K562 (cell line): ENCODE results near the gene PDE1C. TPM values are rescaled to one million over a fixed set of nuclear protein-coding genes. Genes with fewer than 3 reads are reported as not detected.

Source experiments
- ATAC-seq: fragments of 200-7000 bp; cut with Tn5 transposase; 3 replicates; pipeline ENCODE4 v1.9.1; 2020; ENCODE audit warnings: moderate library complexity
- BruUV-seq: library from RNA; stranded (reverse); fragments of 400-500 nt; replicated peaks from 2 replicates; lab custom pipeline; 2021; lab: Mats Ljungman, UMichigan
- CTCF ChIA-PET: fragments of 300-600 bp; formaldehyde crosslinking; extraction: SDS; loops from one replicate; lab custom pipeline; 2021; ENCODE audit warnings: low intra/inter-chr PET ratio; lab: Yijun Ruan, JAX
- POLR2A ChIA-PET: fragments of 300-600, 350-650 bp; sonication (Branson Sonifier 250); formaldehyde crosslinking; extraction: SDS; loops from one replicate; lab custom pipeline; 2021; ENCODE audit warnings: antibody characterized with exemption, inconsistent platforms; lab: Yijun Ruan, JAX
- DNase-seq, 4 experiments: peaks; one replicate each; pipeline versions ENCODE4 v3.0.0 to v3.0.0-alpha.2; 2011 to 2018; ENCODE audit warnings: low spot score in 3 of 4, mixed read lengths in 3 of 4; ENCODE audit errors: extremely low read depth in 1 of 4
- FAIRE-seq: peaks from 2 replicates; lab custom pipeline; 2011; peaks lifted over from hg19 to GRCh38; lab: Jason Lieb, UNC
- H2AFZ ChIP-seq: 2 replicates; pipeline ENCODE4 v1.6.0; 2011; ENCODE audit warnings: low read depth, low read length, control low read depth, inconsistent platforms
- H3K27ac ChIP-seq: fragments of 200-600 bp; 3 replicates; pipeline ENCODE4 v1.8.0; 2011; ENCODE audit warnings: low read depth, mild to moderate bottlenecking, control low read depth, inconsistent platforms, low read length, moderate library complexity, mixed read lengths; ENCODE audit errors: extremely low read depth
- H3K27me3 ChIP-seq, 2 experiments: fragments of 300-600 bp in 1 of 2; 2 replicates in 1 of 2; 3 replicates in 1 of 2; pipeline versions ENCODE4 v1.6.0 to v1.8.0; 2011; ENCODE audit warnings: inconsistent platforms in 2 of 2, low read length in 2 of 2, mild to moderate bottlenecking in 1 of 2, mixed read lengths in 1 of 2, moderate library complexity in 1 of 2; ENCODE audit not compliant: control insufficient read depth in 2 of 2, insufficient read depth in 2 of 2
- H3K36me3 ChIP-seq: fragments of 300-600 bp; 3 replicates; pipeline ENCODE4 v1.8.0; 2011; ENCODE audit warnings: mild to moderate bottlenecking, low read length, inconsistent platforms; ENCODE audit not compliant: control insufficient read depth, insufficient read depth
- H3K4me1 ChIP-seq, 2 experiments: fragments of 200-600 bp in 1 of 2; replicated peaks in 1 of 2; 2 replicates in 1 of 2; 3 replicates in 1 of 2; pipeline versions ENCODE4 v1.5.1 to v1.8.0; 2011; ENCODE audit warnings: inconsistent platforms in 2 of 2, low read length in 2 of 2, mild to moderate bottlenecking in 1 of 2, mixed read lengths in 1 of 2, moderate library complexity in 1 of 2; ENCODE audit not compliant: control insufficient read depth in 2 of 2, insufficient read depth in 2 of 2
- H3K4me2 ChIP-seq: 2 replicates; pipeline ENCODE4 v1.6.1; 2011; ENCODE audit warnings: low read length, control low read depth, inconsistent platforms, mixed read lengths; ENCODE audit not compliant: insufficient read depth
- H3K4me3 ChIP-seq: fragments of 200-600 bp; sonication (generic), shearing (Covaris generic); 2 replicates; pipeline ENCODE4 v1.5.1; 2016; ENCODE audit warnings: control low read depth, inconsistent platforms
- H3K79me2 ChIP-seq: fragments of 200-600 bp; 3 replicates; pipeline ENCODE4 v1.8.0; 2011; ENCODE audit warnings: low read length, inconsistent platforms; ENCODE audit not compliant: control insufficient read depth, insufficient read depth
- H3K9ac ChIP-seq, 2 experiments: 2 replicates each; pipeline versions ENCODE4 v1.6.0 to v1.6.1; 2011; ENCODE audit warnings: low read depth in 2 of 2, low read length in 2 of 2, control low read depth in 1 of 2, inconsistent platforms in 1 of 2, mild to moderate bottlenecking in 1 of 2, mixed read lengths in 1 of 2; ENCODE audit not compliant: insufficient read depth in 1 of 2
- H3K9me1 ChIP-seq: one replicate; pipeline ENCODE4 v1.6.0; 2011; ENCODE audit warnings: inconsistent platforms, mild to moderate bottlenecking, low read length, moderate library complexity; ENCODE audit not compliant: control insufficient read depth, insufficient read depth
- H3K9me3 ChIP-seq: replicated peaks from 2 replicates; pipeline ENCODE4 v1.5.1; 2011; ENCODE audit warnings: low read depth, low read length, inconsistent platforms; ENCODE audit not compliant: control insufficient read depth, insufficient read depth
- H4K20me1 ChIP-seq: replicated peaks from 2 replicates; pipeline ENCODE4 v1.6.1; 2011; ENCODE audit warnings: low read length, inconsistent platforms, mixed read lengths; ENCODE audit not compliant: control insufficient read depth, insufficient read depth
- FOXO4 ChIP-seq: fragments of 450-650 bp; formaldehyde crosslinking; IDR thresholded peaks from 2 replicates; pipeline ENCODE4 v1.4.0; 2020; ENCODE audit warnings: mild to moderate bottlenecking, moderate library complexity
- HNRNPH1 ChIP-seq: fragments of 200-400 bp; formaldehyde crosslinking; optimal IDR thresholded peaks from 2 replicates; pipeline ENCODE3; 2017; ENCODE audit warnings: low read depth, mild to moderate bottlenecking, low read length, moderate library complexity
- KLF16 ChIP-seq: IDR thresholded peaks from 2 replicates; pipeline ENCODE4 v1.6.1; 2016; ENCODE audit warnings: antibody characterized with exemption
- LEF1 ChIP-seq: fragments of 450-650 bp; IDR thresholded peaks from 2 replicates; pipeline ENCODE4 v1.6.1; 2016; ENCODE audit warnings: mild to moderate bottlenecking
- MCM3 ChIP-seq: fragments of 450-650 bp; IDR thresholded peaks from 2 replicates; pipeline ENCODE4 v1.6.1; 2016
- NONO ChIP-seq, 2 experiments: fragments of 200-400 bp in 1 of 2; fragments of 450-650 bp in 1 of 2; formaldehyde crosslinking in 1 of 2; IDR thresholded peaks; 2 replicates each; pipeline ENCODE4 v1.6.1; 2017; ENCODE audit warnings: low read depth in 2 of 2, mild to moderate bottlenecking in 2 of 2, moderate library complexity in 2 of 2, low read length in 1 of 2
- NR4A1 ChIP-seq, 2 experiments: fragments of 250-450 bp in 1 of 2; fragments of 450-650 bp in 1 of 2; sonication (Bioruptor Pico) in 1 of 2; IDR thresholded peaks; 2 replicates each; pipeline versions ENCODE4 v1.4.0 to v1.6.1; 2016 to 2020; ENCODE audit warnings: mild to moderate bottlenecking in 2 of 2, missing compliant biosample characterization in 1 of 2, missing genetic modification characterization in 1 of 2, moderate library complexity in 1 of 2
- PML ChIP-seq: IDR thresholded peaks from 2 replicates; pipeline ENCODE4 v1.6.1; 2012; ENCODE audit warnings: low read length, inconsistent platforms
- POLR2H ChIP-seq: IDR thresholded peaks from 2 replicates; pipeline ENCODE4 v1.6.1; 2016; ENCODE audit warnings: missing genetic modification characterization, low read depth, mild to moderate bottlenecking, control low read depth, missing compliant biosample characterization, moderate library complexity
- SMARCB1 ChIP-seq: IDR thresholded peaks from 2 replicates; pipeline ENCODE4 v1.6.1; 2011; ENCODE audit warnings: improper control_type of control experiment, low read depth; ENCODE audit not compliant: insufficient read length
- SRSF1 ChIP-seq: fragments of 200-400 bp; formaldehyde crosslinking; IDR thresholded peaks from 2 replicates; pipeline ENCODE4 v1.6.1; 2017; ENCODE audit warnings: mild to moderate bottlenecking, low read depth, low read length, moderate library complexity
- TAF9B ChIP-seq: fragments of 450-650 bp; IDR thresholded peaks from 2 replicates; pipeline ENCODE4 v1.6.1; 2018; ENCODE audit warnings: mild to moderate bottlenecking; ENCODE audit not compliant: partially characterized antibody
- ZBED1 ChIP-seq: IDR thresholded peaks from 2 replicates; pipeline ENCODE4 v1.6.1; 2014
- ZC3H4 ChIP-seq: sonication (generic); formaldehyde crosslinking; IDR thresholded peaks from 2 replicates; pipeline ENCODE4 v1.9.0; 2021; ENCODE audit warnings: missing genetic modification reagents, borderline replicate concordance
- ZC3H8 ChIP-seq: fragments of 450-650 bp; IDR thresholded peaks from 2 replicates; pipeline ENCODE4 v1.6.1; 2017
- ZNF239 ChIP-seq: fragments of 250-450 bp; sonication (Bioruptor Pico); IDR thresholded peaks from 2 replicates; pipeline ENCODE4 v1.4.0; 2020; ENCODE audit warnings: mild to moderate bottlenecking
- ZNF24 ChIP-seq: fragments of 450-650 bp; IDR thresholded peaks from 2 replicates; pipeline ENCODE4 v1.6.1; 2016
- ZNF512 ChIP-seq: IDR thresholded peaks from 2 replicates; pipeline ENCODE4 v1.6.1; 2016; ENCODE audit warnings: missing genetic modification characterization, missing compliant biosample characterization
- WGBS: fragments of 100-300 bp; shearing (Covaris generic); methylation state at CpG from one replicate; pipeline ENCODE4 v1.1.6; 2016; ENCODE audit warnings: low coverage, mixed read lengths; ENCODE audit not compliant: insufficient coverage; ENCODE audit errors: missing lambda C conversion rate; 5-methylcytosine and 5-hydroxymethylcytosine counted together
- in situ Hi-C: fragments of 300-500 bp; cut with MboI; formaldehyde crosslinking; loops from 4 replicates; pipeline ENCODE4 v1.15.0; 2018; ENCODE audit warnings: inconsistent platforms, mixed read lengths
- intact Hi-C: fragments of 100-400 bp; cut with micrococcal nuclease; formaldehyde crosslinking; loops from 2 replicates; pipeline ENCODE4 v1.14.2; 2022
- polyA plus RNA-seq, 8 experiments: library from polyadenylated mRNA; depleted of rRNA in 4 of 8; stranded (reverse) in 5 of 8; unstranded in 3 of 8; fragments of >200 nt; fragmentation: Nextera tagmentation in 2 of 8; fragmentation: Illumina TruSeq in 1 of 8; extraction: Ambion mirVana in 2 of 8; extraction: Trizol in 1 of 8; gene quantifications; 2 replicates each; pipeline versions ENCODE4 v1.2.1 to v1.2.3, GENCODE V29; 2011 to 2014; ENCODE audit warnings: inconsistent platforms in 1 of 8, missing spikeins in 1 of 8
- total RNA-seq, 7 experiments: library from RNA; depleted of rRNA in 6 of 7; stranded (reverse); fragments of >200 nt in 6 of 7; fragmentation: Illumina TruSeq in 2 of 7; extraction: Trizol in 2 of 7; gene quantifications; 2 replicates each; pipeline versions ENCODE4 v1.2.1 to v1.2.3, GENCODE V29; 2011 to 2021; ENCODE audit warnings: low replicate concordance in 1 of 7

Gene PDE1C
- total and polyA plus RNA-seq, 9 of the 15 experiments (the other 6 are each of a cell fraction or from before 2014, with no cell fraction given): under 0.01 to 0.01 TPM; not detected in 7

GRCh38 chr7:31872545-31873370 is 197.4 kb downstream of the PDE1C start:
- no peak for FAIRE-seq

More at GRCh38 chr7:31872545-31873370, 197.4 kb downstream of the PDE1C start:
- no peak overlapping the region for H3K27ac ChIP-seq
- no peak for ATAC-seq
- in situ Hi-C loops: no loop called here
- TF ChIP-seq PML (no peak), ZC3H4 (CRISPR knock-in tag) (no peak), SMARCB1 (no peak), ZNF512 (tag) (no peak), MCM3 (no peak), SRSF1 (no peak), ZNF24 (no peak), LEF1 (no peak), FOXO4 (no peak), ZNF239 (no peak), POLR2H (tag) (no peak), KLF16 (no peak), ZBED1 (no peak), ZC3H8 (no peak), TAF9B (no peak), NR4A1 (CRISPR knock-in tag; IDR thresholded peaks at IDR 0.05) (no peak), NR4A1 (tag; IDR thresholded peaks at IDR 0.05) (no peak), HNRNPH1 (no peak), NONO (IDR thresholded peaks at IDR 0.05; ENCODE audit: low read depth in 2 of 2, low read length in 1 of 2) (no peak)
- TF ChIP-seq, all 486 proteins: peak for 0
- Histone ChIP-seq H3K4me2 (no peak overlapping the region), H3K36me3 (no peaks in the 10 kb centered on the region), H3K4me1 (no peaks in the 10 kb centered on the region), H2AFZ (no peak overlapping the region), H3K27me3 (no peaks in the 10 kb centered on the region), H4K20me1 (no peaks in the 10 kb centered on the region), H3K79me2 (no peaks in the 10 kb centered on the region), H3K9me3 (no peaks in the 10 kb centered on the region), H3K4me3 (no peak overlapping the region), H3K9ac (no peak overlapping the region), H3K9me1 (no peaks in the 10 kb centered on the region)
- ChIA-PET POLR2A (no interaction called here), CTCF (no interaction called here)
- DNase-seq: no peak
- intact Hi-C loops: no loop called here
- WGBS: 2% methylated on average over 10 of the region's 10 CpGs
- no TSS peak for BruUV-seq
